Muscle layer of colon (tissue), 2 donors: ENCODE data around the gene ZNF784.

ENCODE experiments used
- H3K27ac ChIP-seq: one replicate; pipeline ENCODE4 v1.7.0; 2013; ENCODE audit warnings: low read depth, mild to moderate bottlenecking, low read length, moderate library complexity
- H3K27me3 ChIP-seq, 2 donors: one replicate each; pipeline ENCODE4 v1.7.0; 2013; ENCODE audit warnings: low read length in 2 of 2, mild to moderate bottlenecking in 2 of 2; ENCODE audit not compliant: insufficient read depth in 2 of 2, control insufficient read depth in 1 of 2
- H3K36me3 ChIP-seq: one replicate; pipeline ENCODE4 v1.7.0; 2013; ENCODE audit warnings: mild to moderate bottlenecking, low read length; ENCODE audit not compliant: insufficient read depth
- H3K4me1 ChIP-seq: one replicate; pipeline ENCODE4 v1.7.0; 2013; ENCODE audit warnings: mild to moderate bottlenecking, low read length; ENCODE audit not compliant: insufficient read depth
- H3K4me3 ChIP-seq, 2 donors: one replicate each; pipeline ENCODE4 v1.7.0; 2013; ENCODE audit warnings: low read length in 2 of 2, low read depth in 1 of 2, mild to moderate bottlenecking in 1 of 2, moderate library complexity in 1 of 2
- H3K9ac ChIP-seq: one replicate; pipeline ENCODE4 v1.7.0; 2013; ENCODE audit warnings: low read length
- H3K9me3 ChIP-seq: one replicate; pipeline ENCODE4 v1.7.0; 2013; ENCODE audit warnings: mild to moderate bottlenecking, low read length
- donor health status: abdominal sarcoma.
- donor health status: Adenocarcinoma of cecum.

Gene ZNF784

GRCh38 chr19:55623561-55623960 is 805 bp downstream of the ZNF784 start:
- Histone ChIP-seq H3K36me3 (no peaks in the 10 kb centered on the region), H3K9ac (no peak overlapping the region), H3K4me3 (peak overlapping the region in 1 of 2 donors; percentile 45), H3K9me3 (no peaks in the 10 kb centered on the region), H3K27ac (no peak overlapping the region), H3K4me1 (peaks cover 7% of the 10 kb centered on the region), H3K27me3 (no peaks in the 10 kb centered on the region)

DNA sequence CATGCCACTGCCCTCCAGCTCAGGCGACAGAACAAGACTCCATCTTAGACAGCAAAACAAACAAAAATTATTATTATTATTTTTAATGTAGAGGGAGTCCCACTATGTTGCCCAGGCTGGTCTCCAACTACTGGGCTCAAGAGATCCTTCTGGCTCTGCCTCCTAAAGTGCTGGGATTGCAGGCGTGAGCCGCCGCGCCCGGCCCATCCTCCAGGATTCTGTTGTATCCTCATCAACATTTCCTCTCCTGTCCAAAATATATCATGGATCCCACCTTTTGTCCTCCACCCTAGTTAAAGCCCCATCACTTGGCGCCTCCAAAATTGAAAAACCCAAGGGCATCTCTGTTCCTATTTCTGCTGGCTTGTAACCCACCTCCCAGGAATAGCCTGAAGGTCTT is 1.2 kb downstream of the ZNF784 start:
- Histone ChIP-seq H3K27me3 (no peaks in the 10 kb centered on the region), H3K4me3 (no peak overlapping the region), H3K9me3 (no peaks in the 10 kb centered on the region), H3K9ac (no peak overlapping the region), H3K27ac (no peak overlapping the region), H3K4me1 (peaks cover 7% of the 10 kb centered on the region), H3K36me3 (no peaks in the 10 kb centered on the region)

DNA sequence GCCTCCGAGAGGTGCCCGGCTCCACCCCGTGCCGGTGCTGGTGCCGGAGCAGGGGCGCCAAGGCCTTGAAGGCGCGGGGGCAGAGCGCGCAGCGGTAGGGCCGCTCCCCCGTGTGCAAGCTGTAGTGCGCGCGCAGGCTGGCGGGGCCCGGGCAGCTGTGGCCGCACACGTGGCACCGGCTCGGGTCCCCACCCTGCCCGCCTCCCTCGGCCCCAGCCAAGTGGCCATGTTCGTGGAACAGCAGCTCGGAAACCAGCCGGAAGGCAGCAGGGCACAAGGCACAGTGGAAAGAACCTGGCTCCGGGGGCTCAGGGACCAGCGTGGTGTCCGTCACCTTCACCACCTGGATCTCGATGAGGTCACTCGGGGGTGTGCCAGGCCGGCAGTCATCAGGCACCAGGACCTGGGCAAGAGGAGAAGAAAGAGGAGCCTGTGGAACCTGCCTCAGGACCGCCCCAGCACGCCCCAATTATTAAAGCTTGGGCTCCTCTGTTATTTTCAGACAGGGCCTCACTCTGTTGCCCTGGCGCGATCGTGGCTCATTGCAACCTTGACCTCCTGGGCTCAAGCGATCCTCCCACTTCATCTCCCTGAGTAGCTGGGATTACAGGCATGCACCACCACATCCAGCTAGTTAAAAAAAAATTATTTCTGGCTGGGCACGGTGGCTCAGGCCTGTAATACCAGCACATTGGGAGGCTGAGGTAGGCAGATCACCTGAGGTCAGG is 2.0 kb downstream of the ZNF784 start:
- Histone ChIP-seq H3K36me3 (no peaks in the 10 kb centered on the region), H3K9me3 (no peaks in the 10 kb centered on the region), H3K9ac (no peak overlapping the region), H3K27ac (no peak overlapping the region), H3K27me3 (no peaks in the 10 kb centered on the region), H3K4me3 (no peak overlapping the region), H3K4me1 (peaks cover 7% of the 10 kb centered on the region)

DNA sequence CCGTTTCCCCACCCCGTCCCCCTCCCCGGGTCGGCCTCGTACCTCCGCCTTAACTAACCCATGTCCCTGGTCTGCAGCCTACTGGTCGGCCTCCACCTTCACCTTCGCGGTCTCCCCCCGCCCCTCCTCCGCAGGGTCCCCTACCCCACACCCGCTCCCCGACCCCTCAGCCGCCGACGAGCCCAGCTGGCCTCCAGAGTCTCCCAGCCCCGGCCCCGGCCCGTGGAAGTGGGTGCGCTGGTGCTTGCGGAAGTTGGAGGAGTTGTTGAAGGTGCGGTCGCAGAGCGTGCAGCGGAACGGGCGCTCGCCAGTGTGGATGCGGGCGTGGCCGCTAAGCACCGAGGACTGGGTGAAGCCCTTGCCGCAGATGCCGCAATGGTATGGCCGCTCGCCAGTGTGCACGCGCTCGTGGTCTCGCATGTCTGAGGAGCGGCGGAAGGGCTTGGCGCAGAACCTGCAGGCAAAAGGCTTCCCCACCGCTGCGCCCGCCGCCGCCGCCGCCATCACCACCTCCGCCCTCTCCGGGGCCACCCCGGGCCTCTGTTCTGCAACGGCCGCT is 2.6 kb downstream of the ZNF784 start:
- H3K27me3 ChIP-seq = no peaks in the 10 kb centered on the region
- H3K27ac ChIP-seq = no peak overlapping the region
- H3K9me3 ChIP-seq = no peaks in the 10 kb centered on the region
- peaks cover 2% of the 10 kb centered on the region for H3K36me3 ChIP-seq
- H3K4me3 ChIP-seq = no peak overlapping the region
- H3K9ac ChIP-seq = no peak overlapping the region
- peaks cover 7% of the 10 kb centered on the region for H3K4me1 ChIP-seq

DNA sequence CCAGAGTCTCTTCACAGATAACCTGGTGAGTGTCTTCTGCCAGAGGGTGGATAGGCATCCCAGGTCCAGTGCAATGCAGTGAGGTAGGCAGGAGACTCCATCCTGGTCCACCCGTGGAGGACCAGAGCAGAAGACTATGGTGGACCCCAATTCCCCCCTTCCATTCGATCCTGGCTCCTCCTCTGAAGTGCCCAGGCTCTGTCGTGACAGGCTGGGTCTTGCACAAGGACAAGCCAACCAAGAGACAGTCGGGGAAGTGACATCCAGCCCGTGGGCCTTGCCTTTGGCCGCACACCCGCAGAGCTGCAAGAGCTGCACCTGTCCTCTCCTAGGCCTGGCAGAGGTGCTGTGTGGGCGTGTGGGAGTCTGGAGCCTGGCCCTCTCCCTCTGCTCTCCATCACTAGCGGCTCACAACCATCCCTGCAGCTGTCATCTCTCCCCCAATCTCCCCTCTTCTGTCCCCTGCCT is 3.1 kb downstream of the ZNF784 start:
- Histone ChIP-seq H3K4me3 (no peak overlapping the region), H3K27ac (no peak overlapping the region), H3K36me3 (peaks cover 7% of the 10 kb centered on the region), H3K4me1 (peaks cover 7% of the 10 kb centered on the region), H3K9me3 (no peaks in the 10 kb centered on the region), H3K27me3 (no peaks in the 10 kb centered on the region), H3K9ac (no peak overlapping the region)

- Histone ChIP-seq H3K9ac (no peak overlapping the region), H3K4me3 (no peak overlapping the region), H3K4me1 (peaks cover 7% of the 10 kb centered on the region), H3K36me3 (peaks cover 9% of the 10 kb centered on the region), H3K9me3 (no peaks in the 10 kb centered on the region), H3K27ac (no peak overlapping the region), H3K27me3 (no peaks in the 10 kb centered on the region)
These were observed 3.8 kb downstream of the ZNF784 start for GRCh38 chr19:55620410-55621204.

GRCh38 chr19:55619286-55619685 is 5.1 kb downstream of the ZNF784 start:
- no peaks in the 10 kb centered on the region for H3K9me3 ChIP-seq
- H3K4me3 ChIP-seq = no peak overlapping the region
- peaks cover 7% of the 10 kb centered on the region for H3K4me1 ChIP-seq
- H3K27me3 ChIP-seq = no peaks in the 10 kb centered on the region
- no peak overlapping the region for H3K9ac ChIP-seq
- H3K27ac ChIP-seq = no peak overlapping the region
- H3K36me3 ChIP-seq = peaks cover 9% of the 10 kb centered on the region

GRCh38 chr19:55618426-55618825 is 5.9 kb downstream of the ZNF784 start:
- no peaks in the 10 kb centered on the region for H3K9me3 ChIP-seq
- H3K27ac ChIP-seq = no peak overlapping the region
- no peak overlapping the region for H3K4me3 ChIP-seq
- H3K27me3 ChIP-seq = no peaks in the 10 kb centered on the region
- H3K9ac ChIP-seq = no peak overlapping the region
- H3K36me3 ChIP-seq = peaks cover 9% of the 10 kb centered on the region
- peaks cover 2% of the 10 kb centered on the region for H3K4me1 ChIP-seq

- H3K4me3 ChIP-seq = no peak overlapping the region
- H3K27me3 ChIP-seq = no peaks in the 10 kb centered on the region
- H3K9me3 ChIP-seq = no peaks in the 10 kb centered on the region
- no peak overlapping the region for H3K27ac ChIP-seq
- H3K4me1 ChIP-seq = no peaks in the 10 kb centered on the region
- H3K9ac ChIP-seq = no peak overlapping the region
- peaks cover 9% of the 10 kb centered on the region for H3K36me3 ChIP-seq
These were observed 6.9 kb downstream of the ZNF784 start for GRCh38 chr19:55617426-55617825.

DNA sequence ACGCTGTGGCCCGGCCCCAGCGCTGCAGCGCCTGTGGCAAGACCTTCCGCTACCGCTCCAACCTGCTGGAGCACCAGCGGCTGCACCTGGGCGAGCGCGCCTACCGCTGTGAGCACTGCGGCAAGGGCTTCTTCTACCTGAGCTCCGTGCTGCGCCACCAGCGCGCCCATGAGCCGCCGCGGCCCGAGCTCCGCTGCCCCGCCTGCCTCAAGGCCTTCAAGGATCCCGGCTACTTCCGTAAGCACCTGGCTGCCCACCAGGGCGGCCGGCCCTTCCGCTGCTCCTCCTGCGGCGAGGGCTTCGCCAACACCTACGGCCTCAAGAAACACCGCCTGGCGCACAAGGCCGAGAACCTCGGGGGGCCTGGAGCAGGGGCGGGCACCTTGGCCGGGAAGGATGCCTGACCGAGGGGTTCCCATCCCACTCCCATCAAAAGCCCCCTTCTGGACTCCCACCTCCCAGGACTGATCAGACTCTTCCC is 7.9 kb downstream of the ZNF784 start:
- Histone ChIP-seq H3K9me3 (no peaks in the 10 kb centered on the region), H3K4me3 (no peak overlapping the region), H3K36me3 (peaks cover 9% of the 10 kb centered on the region), H3K27me3 (no peaks in the 10 kb centered on the region), H3K27ac (no peak overlapping the region), H3K4me1 (peaks cover 7% of the 10 kb centered on the region), H3K9ac (no peak overlapping the region)

GRCh38 chr19:55615543-55616394 is 8.6 kb downstream of the ZNF784 start:
- peaks cover 9% of the 10 kb centered on the region for H3K36me3 ChIP-seq
- no peak overlapping the region for H3K4me3 ChIP-seq
- H3K9ac ChIP-seq = no peak overlapping the region
- peaks cover 10% of the 10 kb centered on the region for H3K4me1 ChIP-seq
- no peak overlapping the region for H3K27ac ChIP-seq
- no peaks in the 10 kb centered on the region for H3K27me3 ChIP-seq
- no peaks in the 10 kb centered on the region for H3K9me3 ChIP-seq
